ENCODE data around the gene FAM83G.
"Not testable (repeated sequence)": the region's sequence is repeated elsewhere in the genome, so short reads cannot be mapped to it uniquely, and the experiment has no call there.

DNA sequence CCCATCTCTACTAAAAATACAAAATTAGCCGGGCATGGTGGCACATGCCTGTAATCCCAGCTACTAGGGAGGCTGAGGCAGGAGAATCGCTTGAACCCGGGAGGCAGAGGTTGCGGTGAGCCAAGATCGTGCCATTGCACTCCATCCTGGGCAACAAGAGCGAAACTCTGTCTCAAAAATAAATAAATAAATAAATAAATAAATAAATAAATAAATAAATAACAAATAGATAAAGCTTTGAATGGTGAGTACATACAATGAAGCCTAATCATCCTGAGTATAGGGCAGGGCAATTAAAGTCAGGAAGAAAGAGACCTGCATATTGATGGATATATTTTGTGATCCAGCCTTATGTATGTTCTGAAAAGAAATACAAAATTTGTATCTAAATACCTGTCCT is 48.5 kb downstream of the FAM83G start:
- TF ChIP-seq, protein P1, sequence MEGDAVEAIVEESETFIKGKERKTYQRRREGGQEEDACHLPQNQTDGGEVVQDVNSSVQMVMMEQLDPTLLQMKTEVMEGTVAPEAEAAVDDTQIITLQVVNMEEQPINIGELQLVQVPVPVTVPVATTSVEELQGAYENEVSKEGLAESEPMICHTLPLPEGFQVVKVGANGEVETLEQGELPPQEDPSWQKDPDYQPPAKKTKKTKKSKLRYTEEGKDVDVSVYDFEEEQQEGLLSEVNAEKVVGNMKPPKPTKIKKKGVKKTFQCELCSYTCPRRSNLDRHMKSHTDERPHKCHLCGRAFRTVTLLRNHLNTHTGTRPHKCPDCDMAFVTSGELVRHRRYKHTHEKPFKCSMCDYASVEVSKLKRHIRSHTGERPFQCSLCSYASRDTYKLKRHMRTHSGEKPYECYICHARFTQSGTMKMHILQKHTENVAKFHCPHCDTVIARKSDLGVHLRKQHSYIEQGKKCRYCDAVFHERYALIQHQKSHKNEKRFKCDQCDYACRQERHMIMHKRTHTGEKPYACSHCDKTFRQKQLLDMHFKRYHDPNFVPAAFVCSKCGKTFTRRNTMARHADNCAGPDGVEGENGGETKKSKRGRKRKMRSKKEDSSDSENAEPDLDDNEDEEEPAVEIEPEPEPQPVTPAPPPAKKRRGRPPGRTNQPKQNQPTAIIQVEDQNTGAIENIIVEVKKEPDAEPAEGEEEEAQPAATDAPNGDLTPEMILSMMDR (conservative IDR thresholded peaks at IDR 0.05 in 1 of 2, IDR thresholded peaks at IDR 0.05 in 1 of 2; ENCODE audit: extremely low read depth in 1 of 2, insufficient read depth in 1 of 2, low read depth in 1 of 2, low read length in 2 of 2), result not testable (repeated sequence)
- not testable (repeated sequence) for TF ChIP-seq EZH2 (IDR thresholded peaks at IDR 0.05; ENCODE audit: borderline replicate concordance, low read length)

Measured in mammary epithelial cell (primary cell).